ENCODE measurements around the gene CHKB.

CHKB gene

GRCh38 chr22:50582493-50583293 lies at the start of gene CHKB:
Gene CHKB (minus strand): TSS chr22:50582849. CDS start chr22:50582781, 68 bp downstream.
- DNase-seq (ENCODE audit: low read depth), result peak; percentile 97
- H3K4me3 ChIP-seq (ENCODE audit: low read length), result peak within 1 kb of the TSS; percentile 85
- no peak for TF ChIP-seq CTCF (conservative IDR thresholded peaks at IDR 0.05; ENCODE audit: low read length)

DNA sequence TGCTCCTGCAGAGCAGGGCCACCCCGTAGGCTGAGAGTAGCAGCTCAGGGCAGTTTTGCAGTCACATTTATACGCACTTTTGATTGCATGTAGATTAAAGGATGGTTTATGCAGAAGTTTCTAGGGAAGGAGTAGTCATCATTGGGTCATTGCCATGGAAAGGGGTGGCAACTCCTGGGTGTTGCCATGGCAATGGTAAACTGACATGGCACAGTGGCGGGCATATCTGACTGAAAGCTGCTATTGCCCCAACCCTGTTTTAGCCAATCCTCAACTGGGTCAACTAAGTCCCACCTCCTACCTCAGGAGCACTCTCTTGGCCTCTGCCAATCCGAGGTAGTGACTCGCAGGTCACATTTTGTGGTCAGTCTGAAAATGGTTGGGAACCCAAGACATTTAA lies 47.7 kb upstream of the CHKB start:
- no peak for DNase-seq (ENCODE audit: low read depth)
- TF ChIP-seq CTCF (conservative IDR thresholded peaks at IDR 0.05; ENCODE audit: low read length), result no peak
- no peak overlapping the region for H3K4me3 ChIP-seq (ENCODE audit: low read length)

DNA sequence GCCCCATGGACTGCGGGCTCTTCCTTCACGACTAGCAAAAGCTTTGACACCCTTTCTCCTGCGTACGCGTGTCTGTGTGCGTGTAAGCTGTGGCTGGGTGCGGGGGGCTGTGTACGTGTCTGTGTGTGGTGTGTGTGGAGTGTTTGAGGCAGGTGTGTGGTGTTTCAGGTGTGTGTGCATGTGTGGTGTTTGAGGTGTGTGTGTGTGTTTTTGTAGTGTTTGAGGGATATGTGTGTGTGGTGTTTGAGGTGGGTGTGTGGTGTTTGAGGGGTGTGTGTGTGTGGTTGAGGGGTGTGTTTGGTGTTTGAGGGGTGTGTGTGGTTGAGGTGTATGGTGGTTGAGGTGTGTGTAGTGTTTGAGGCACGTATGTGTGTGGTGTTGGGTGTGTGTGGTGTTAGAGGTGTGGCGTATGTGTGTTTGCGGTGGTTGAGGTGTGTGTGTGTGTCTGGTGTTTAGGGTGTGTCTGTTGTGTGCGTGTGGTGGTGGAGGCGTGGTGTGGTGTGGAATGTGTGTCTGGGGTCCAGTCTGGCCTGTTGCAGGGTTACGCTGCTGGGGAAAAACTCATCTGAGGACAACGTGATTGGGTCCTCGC lies 46.0 kb upstream of the CHKB start:
- no peak for DNase-seq (ENCODE audit: low read depth)
- H3K4me3 ChIP-seq (ENCODE audit: low read length), result peak overlapping the region; percentile 85
- TF ChIP-seq CTCF (conservative IDR thresholded peaks at IDR 0.05; ENCODE audit: low read length), result no peak

DNA sequence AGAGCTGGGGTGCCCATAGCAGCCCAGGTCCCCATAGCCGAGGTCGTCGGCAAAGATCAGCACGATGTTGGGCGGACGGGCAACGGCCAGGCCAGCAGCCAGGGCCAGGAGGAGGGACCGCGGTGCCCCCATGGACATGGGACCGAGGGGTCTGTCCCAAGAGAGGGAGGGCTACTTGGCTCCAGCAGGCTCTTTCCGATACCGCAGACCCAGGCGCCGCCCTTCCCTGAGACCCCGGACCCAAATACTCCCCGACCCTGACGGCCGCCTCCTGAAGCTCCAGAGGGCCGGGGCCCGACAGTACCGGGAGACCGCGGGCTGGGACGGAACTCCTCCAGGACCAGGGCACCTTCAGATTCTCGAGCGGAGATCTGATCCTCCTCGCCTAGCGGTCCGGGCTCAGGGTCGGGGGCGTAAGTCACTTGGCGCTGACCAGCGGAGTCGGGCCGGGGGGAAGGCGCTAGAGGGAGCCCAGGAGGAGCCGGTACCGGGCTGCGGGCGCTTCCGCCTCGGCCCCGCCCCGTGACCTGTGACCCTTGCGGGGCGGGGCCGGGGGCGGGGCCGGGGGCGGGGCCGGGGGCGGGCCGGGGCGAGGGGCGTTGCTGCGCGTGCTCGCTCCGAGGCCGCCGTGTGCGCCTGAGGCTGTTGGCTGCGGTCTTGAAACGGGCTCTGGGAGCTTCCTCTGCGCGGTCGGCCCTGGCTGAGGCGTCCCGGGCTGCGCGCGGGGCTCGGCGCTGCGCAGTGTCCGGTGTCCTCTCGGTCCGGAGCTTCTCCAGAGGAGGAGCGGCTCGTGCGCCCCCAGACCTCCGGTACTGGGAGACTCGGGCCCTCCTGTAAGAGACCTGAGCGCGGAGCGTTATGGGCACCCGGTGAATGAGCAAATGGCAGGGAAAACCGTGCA lies 45.2 kb upstream of the CHKB start, which contains the start of gene ARSA:
Gene ARSA, minus strand, starts transcription at position 511 of the 901 bp plus-strand sequence. Its CDS starts 373 bp downstream, at position 138.
- DNase-seq (ENCODE audit: low read depth), result peak; percentile 81
- peak within 1 kb of the TSS; percentile 89 for H3K4me3 ChIP-seq (ENCODE audit: low read length)
- TF ChIP-seq CTCF (conservative IDR thresholded peaks at IDR 0.05; ENCODE audit: low read length), result no peak; the same call in 1 of the 2 replicates

GRCh38 chr22:50626850-50627641 lies 44.4 kb upstream of the CHKB start:
- DNase-seq (ENCODE audit: low read depth), result no peak
- peak overlapping the region; percentile 89 for H3K4me3 ChIP-seq (ENCODE audit: low read length)
- no peak for TF ChIP-seq CTCF (conservative IDR thresholded peaks at IDR 0.05; ENCODE audit: low read length)

DNA sequence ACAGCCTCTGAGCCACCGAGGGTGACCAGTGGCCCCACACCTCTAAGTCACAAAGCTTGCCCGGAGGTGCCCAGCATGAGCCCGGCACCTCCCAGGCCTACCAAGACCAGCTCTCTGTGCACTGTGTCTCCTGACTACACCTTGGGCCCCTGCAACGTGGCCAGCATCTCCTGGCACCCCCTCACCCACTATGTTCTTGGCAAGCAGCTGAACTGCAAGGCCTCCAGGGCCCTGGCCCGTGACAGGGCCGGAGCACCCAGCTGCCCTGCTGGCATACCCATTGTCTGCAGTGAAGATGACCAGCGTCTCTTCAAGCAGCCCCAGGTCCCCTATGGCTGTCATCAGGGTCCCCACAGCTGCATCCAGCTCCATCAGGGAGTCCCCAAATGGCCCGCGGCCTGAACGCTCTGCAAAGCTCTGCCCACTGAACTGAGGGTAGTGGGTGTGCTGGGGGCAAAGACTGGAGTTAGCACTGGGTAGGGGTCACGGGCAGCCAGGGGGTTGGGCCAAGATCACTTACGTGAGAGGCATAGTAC lies 43.7 kb upstream of the CHKB start:
- no peak for DNase-seq (ENCODE audit: low read depth)
- no peak overlapping the region; the same call in 1 of the 2 replicates for H3K4me3 ChIP-seq (ENCODE audit: low read length)
- no peak for TF ChIP-seq CTCF (conservative IDR thresholded peaks at IDR 0.05; ENCODE audit: low read length)
